ENCODE data around the gene ADGRD1.
A peak's percentile ranks its signal among the peaks of the same experiment; 100 is the strongest.
"Not testable (repeated sequence)": the region's sequence is repeated elsewhere in the genome, so short reads cannot be mapped to it uniquely, and the experiment has no call there.

The ADGRD1 gene

DNA sequence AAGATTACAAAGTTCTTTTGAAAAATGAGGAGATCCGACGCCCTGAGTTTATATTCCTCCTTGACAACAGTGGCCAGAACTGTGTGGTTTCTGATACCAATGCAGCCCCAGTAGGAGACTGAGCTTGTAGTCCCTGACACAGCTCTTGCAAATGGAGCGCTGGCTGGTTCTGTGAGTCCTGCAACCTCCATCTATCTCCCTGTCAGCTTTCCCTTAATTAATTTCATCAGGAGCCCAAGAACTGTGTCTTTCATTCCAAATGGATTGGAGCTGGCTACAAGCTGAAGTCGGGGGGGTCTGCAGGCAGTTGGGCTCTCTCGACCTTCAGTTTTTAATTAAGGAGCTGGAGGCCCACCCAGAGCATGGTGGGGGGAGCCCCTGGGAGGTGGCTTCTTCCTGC is 160.6 kb downstream of the ADGRD1 start:
- in situ Hi-C loops (cut with HindIII; ENCODE audit: low pct_ligation_motif_present, low pct_unique_long_range_greater_than_20kb, low sequenced_read_pairs): no loop called here
- DNase-seq: no peak

DNA sequence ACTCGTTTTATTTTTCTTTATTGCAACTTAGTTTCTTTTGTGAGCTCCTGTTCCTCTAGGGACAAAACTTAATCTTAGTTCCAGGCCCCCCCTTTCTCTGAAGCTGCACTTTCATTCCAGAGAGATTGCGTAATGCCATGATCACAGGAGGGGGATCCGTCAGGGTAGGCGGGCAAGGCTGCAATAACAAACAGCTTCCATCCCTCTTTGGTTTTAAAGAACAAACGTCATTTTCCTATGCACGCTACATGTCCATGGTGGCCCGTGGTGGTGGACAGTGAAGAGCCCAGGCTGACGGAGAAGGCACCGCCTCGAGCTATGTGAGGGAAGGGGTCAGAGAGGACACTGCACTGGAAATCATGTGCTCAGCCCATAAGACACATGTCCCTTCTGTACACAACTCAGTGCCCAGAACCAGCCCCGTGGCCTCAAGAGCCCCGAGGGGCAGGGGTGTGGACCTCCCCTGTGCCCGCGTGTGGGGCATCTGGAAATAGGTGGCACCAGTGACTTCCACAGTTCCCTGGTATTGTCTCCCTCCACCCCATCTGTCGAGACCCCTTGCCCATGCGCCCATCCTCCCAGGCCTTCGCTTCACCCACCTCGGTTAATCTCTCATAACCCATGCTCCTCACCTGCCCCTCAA is 161.4 kb downstream of the ADGRD1 start:
- DNase-seq: no peak
- in situ Hi-C loops (cut with HindIII; ENCODE audit: low pct_ligation_motif_present, low pct_unique_long_range_greater_than_20kb, low sequenced_read_pairs): no loop called here

- DNase-seq: no peak
- in situ Hi-C loops (cut with HindIII; ENCODE audit: low pct_ligation_motif_present, low pct_unique_long_range_greater_than_20kb, low sequenced_read_pairs): no loop called here
These were observed 162.2 kb downstream of the ADGRD1 start for GRCh38 chr12:131115766-131116467.

DNA sequence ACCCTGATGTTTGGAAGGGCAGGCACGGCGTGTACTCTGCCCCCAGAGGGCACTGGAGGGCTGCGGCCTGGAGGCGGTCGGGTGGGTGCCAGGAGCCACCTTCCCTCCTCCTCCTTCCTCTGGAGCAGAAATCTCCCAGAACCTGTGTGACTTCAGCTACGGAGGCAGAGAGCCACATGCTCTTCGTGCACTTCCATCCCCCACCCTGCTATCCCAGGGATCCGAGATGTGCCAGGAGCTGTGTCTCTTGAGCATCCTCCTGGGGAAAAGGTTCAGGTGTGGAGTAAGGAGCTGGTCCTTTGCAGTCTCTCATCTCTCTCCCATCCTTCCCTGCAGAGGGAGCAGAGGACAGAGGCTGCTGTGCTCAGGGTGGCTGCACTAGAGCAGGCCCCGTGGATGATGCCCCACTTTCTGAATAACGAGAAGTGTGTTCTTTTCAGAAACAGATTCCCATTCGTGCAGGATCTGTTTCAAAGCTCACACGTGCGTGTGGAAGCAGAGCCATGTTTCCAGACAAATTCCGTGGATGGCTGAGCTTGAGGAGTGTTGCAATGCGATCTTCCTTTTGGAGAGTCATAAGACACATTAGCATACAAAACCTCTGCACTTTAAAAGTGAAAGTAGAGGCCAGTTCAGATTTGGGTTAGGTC is 162.9 kb downstream of the ADGRD1 start:
- in situ Hi-C loops (cut with HindIII; ENCODE audit: low pct_ligation_motif_present, low pct_unique_long_range_greater_than_20kb, low sequenced_read_pairs): no loop called here
- peak; percentile 31 for DNase-seq

- DNase-seq: no peak
- in situ Hi-C loops (cut with HindIII; ENCODE audit: low pct_ligation_motif_present, low pct_unique_long_range_greater_than_20kb, low sequenced_read_pairs): no loop called here
These were observed 163.9 kb downstream of the ADGRD1 start for GRCh38 chr12:131117438-131118245.

DNA sequence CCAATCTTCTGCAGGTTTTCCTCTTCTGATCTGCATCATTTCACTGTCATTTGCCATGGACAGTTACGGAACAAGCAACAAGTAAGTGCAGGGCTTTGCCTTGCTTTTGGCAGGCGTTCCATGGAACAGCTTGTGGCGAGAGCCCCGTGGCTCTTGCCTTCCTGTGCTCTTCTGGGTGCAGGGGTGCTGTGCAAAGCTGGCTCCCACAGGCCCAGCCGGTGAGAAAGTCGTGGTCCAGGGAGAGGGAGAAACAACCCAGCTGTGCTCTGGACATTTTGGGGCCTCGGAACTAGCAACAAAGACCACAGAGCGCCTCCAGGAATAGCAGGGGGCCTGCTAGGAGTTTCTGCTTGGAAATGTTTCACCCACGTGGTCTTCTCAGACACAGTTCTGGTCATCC is 164.7 kb downstream of the ADGRD1 start:
- in situ Hi-C loops (cut with HindIII; ENCODE audit: low pct_ligation_motif_present, low pct_unique_long_range_greater_than_20kb, low sequenced_read_pairs): no loop called here
- DNase-seq: no peak

DNA sequence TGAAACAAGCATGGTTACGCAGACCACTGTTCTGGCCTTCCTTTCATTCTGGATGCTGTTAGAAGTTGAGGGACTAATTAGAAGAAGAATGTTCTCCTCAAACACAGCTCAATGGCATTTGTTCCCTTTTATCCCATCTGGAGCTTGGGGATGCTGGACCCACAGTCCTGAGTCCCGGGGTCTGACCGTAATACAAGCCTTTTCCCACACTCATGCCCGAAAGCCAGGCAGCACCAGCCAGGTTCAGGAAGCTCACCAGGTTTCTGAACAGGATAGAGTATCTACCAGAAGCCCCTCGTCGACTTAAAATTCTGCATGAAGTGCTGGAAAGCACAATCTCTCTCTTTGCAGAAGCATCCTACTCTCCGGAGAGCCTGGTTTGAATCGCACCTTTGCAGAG is 165.6 kb downstream of the ADGRD1 start:
- DNase-seq; in situ Hi-C loops (cut with HindIII; ENCODE audit: low pct_ligation_motif_present, low pct_unique_long_range_greater_than_20kb, low sequenced_read_pairs): not testable (repeated sequence)

DNA sequence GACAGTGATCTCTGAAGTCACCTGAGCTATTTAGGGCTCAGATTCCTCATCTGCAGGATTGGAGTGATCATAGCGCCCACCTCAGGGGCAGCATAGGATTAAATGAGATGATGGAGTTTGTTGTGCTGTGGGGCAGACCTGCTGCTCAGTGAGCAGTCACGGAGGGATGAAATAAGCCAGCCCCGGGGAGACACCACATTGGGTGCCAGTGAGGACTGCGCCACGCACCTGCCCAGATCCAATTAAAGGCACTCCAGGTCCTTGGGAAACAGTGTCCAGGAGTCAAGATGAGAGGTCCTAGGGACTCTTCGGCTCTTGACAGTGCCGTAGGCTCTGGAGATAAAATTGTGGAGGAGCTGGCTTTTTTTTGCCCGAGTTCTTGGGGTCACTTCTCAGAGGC is 166.2 kb downstream of the ADGRD1 start:
- in situ Hi-C loops (cut with HindIII; ENCODE audit: low pct_ligation_motif_present, low pct_unique_long_range_greater_than_20kb, low sequenced_read_pairs): no loop called here
- DNase-seq: no peak

- in situ Hi-C loops (cut with HindIII; ENCODE audit: low pct_ligation_motif_present, low pct_unique_long_range_greater_than_20kb, low sequenced_read_pairs): no loop called here
- DNase-seq: no peak
These were observed 167.1 kb downstream of the ADGRD1 start for GRCh38 chr12:131120831-131121271.

DNA sequence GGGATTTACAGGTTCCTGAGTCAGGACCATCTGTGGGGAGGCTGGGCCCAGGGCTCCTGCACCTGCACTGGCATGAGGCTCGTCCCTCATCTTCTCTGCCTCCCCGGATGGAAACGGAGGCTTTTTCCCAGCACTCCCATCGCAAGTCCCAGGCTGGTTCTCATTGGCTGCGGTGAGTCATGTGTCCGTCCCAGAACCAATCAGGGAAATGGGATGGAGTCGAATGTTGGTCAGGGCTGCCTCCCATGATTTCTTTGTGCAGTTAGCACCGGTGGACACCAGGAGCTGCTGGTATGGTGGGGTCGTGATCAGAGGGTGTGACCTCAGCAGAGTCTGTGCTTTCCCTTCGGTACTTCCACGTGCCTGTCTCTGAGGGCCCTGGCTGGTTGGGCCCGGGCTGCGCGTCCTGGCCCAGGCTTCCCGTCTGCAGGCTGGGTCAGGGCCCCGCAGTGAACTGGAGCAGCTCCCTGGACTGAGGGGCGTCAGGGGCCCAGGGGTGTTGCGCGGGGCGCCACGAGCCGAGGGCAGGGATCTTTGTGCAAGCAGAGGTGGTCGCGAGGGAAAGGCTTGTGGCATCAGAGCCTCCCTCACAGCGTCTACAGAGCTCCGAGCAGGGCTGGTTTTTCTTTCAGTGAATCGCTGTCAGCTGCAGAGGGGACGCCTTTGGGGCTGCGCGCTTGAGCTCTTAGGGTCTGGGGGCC is 168.1 kb downstream of the ADGRD1 start:
- in situ Hi-C loops (cut with HindIII; ENCODE audit: low pct_ligation_motif_present, low pct_unique_long_range_greater_than_20kb, low sequenced_read_pairs): no loop called here
- no peak for DNase-seq

DNA sequence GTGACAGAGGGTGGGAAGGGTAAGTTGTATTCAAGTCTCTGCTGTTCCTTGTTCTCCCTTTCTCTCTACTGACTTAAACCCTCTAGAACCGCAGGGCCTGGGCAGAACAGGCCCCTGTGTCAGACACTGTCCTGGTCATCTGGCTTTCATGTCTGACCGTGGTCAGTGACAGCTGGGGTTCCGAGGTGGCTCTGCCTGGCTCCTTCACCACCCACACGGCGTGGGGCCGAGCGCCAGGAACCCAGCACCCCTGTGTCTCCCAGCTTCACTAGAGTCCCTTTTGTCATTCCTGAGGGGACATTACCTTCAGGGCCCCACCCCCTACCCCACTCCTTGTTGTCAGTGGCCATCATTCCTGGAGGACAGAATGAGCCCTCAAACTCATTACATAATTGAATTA is 168.9 kb downstream of the ADGRD1 start:
- in situ Hi-C loops (cut with HindIII; ENCODE audit: low pct_ligation_motif_present, low pct_unique_long_range_greater_than_20kb, low sequenced_read_pairs): no loop called here

GRCh38 chr12:131123817-131124216 is 170.1 kb downstream of the ADGRD1 start:
- in situ Hi-C loops (cut with HindIII; ENCODE audit: low pct_ligation_motif_present, low pct_unique_long_range_greater_than_20kb, low sequenced_read_pairs): no loop called here
- DNase-seq: no peak

More for the DNA sequence above, 168.9 kb downstream of the ADGRD1 start:
- no peak for DNase-seq

DNA sequence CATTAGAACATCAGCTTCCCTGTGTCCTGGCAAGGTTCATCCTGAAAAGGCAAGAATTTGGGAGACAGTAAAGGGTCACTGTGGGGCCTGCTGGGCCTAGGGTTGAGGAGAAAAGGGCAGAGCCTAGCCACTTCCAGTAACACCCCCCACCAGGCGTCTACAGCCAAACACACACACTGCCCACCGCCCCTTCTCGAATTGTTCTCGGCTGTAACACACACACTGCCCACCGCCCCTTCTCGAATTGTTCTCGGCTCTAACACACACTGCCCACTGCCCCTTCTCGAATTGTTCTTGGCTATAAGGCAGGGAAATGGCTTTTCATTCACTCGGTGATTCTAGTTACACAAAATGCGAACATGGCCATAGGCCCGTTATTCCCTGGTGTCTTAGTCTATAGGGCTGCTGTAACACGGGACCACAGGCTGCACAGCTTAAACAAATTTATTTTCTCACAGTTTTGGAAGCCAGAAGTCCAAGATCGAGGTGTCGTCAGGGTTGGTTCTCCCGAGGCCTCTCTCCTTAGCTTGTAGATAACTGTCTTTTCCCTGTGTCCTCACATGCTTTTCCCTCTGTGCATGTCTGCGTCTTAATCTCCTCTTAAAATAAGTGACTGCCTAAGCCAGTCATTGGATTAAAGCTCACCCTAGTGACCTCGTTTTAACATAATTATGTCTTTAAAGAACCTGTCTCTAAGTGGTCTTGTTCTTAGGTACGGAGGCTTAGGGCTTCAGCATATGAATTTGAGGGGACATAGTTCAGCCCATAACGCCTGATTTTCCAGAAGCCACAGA is 171.0 kb downstream of the ADGRD1 start:
- no peak for DNase-seq
- in situ Hi-C loops (cut with HindIII; ENCODE audit: low pct_ligation_motif_present, low pct_unique_long_range_greater_than_20kb, low sequenced_read_pairs): no loop called here

DNA sequence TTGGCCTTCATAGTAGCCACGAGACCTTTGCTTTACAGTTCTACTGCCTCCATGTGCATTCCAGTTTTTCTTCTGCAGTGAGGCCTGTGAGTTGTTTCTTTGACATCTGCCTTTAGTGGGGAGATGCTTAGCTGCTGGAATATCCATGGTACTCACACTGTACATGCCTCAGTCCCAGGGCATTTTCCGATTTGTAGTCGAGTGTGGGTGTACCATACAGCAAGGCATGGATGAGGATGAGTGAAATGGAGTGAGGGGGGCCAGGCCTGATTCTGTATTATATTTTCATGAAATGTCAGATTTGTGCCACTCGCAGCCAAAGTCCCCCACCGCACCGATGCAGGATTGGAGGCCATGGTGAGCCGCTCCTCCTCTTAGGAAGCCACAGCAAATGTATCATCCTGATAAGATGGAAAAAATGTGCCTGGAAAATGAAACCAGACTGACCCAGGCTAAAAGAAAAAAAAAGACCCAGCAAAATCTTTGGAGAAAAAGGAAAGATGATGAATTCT is 173.0 kb downstream of the ADGRD1 start:
- no peak for DNase-seq
- in situ Hi-C loops (cut with HindIII; ENCODE audit: low pct_ligation_motif_present, low pct_unique_long_range_greater_than_20kb, low sequenced_read_pairs): no loop called here

- DNase-seq: no peak
- in situ Hi-C loops (cut with HindIII; ENCODE audit: low pct_ligation_motif_present, low pct_unique_long_range_greater_than_20kb, low sequenced_read_pairs): no loop called here
These were observed 174.8 kb downstream of the ADGRD1 start for GRCh38 chr12:131128556-131128955.

DNA sequence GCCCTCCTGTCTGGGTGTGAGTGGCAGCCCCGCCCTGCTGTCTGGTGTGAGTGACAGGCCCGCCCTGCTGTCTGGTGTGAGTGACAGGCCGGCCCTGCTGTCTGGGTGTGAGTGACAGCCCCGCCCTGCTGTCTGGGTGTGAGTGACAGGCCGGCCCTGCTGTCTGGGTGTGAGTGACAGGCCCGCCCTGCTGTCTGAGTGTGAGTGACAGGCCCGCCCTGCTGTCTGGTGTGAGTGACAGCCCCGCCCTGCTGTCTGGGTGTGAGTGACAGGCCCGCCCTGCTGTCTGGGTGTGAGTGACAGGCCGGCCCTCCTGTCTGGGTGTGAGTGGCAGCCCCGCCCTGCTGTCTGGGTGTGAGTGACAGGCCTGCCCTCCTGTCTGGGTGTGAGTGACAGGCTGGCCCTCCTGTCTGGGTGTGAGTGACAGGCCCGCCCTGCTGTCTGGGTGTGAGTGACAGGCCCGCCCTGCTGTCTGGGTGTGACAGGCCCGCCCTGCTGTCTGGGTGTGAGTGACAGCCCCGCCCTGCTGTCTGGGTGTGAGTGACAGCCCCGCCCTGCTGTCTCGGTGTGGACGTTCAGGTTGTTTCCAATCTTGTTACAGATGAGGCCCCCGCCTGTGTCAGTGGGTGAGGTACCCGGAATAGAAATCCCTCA is 175.4 kb downstream of the ADGRD1 start:
- DNase-seq; in situ Hi-C loops (cut with HindIII; ENCODE audit: low pct_ligation_motif_present, low pct_unique_long_range_greater_than_20kb, low sequenced_read_pairs): not testable (repeated sequence)

DNA sequence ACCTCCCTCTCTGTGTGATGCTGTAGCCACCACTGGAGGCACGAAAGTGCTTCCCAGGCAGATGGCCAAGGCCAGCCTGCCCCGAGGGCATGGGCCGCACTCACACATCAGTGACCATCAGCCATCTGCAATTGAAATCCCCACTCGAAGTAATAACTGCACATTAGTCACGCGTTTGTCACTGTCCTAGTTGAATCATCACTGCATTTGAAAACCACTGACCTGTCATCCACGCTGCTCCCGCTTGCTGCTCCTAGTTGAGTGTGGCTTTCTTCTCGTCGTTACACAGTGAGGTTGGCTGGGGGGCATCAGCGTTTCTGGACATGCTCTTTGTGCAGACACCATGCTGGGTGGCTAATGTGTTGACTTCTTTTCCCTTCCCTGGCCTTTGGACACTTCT is 176.1 kb downstream of the ADGRD1 start:
- peak; percentile 38 for DNase-seq

More for the DNA sequence above, 176.1 kb downstream of the ADGRD1 start:
- in situ Hi-C loops (cut with HindIII; ENCODE audit: low pct_ligation_motif_present, low pct_unique_long_range_greater_than_20kb, low sequenced_read_pairs): no loop called here

Data from ACHN (cell line).